Karpas-422 (cell line): ENCODE data around the gene RGS2. TPM values are rescaled to one million over a fixed set of nuclear protein-coding genes. Genes with fewer than 3 reads are reported as not detected.

Source experiments
- DNase-seq: peaks from one replicate; pipeline ENCODE4 v3.0.0-alpha.2; 2015
- H2AFZ ChIP-seq: fragments of 200-600 bp; sonication (generic); 2 replicates; pipeline ENCODE4 v1.6.1; 2014; ENCODE audit warnings: antibody characterized with exemption, low read length, mixed read lengths
- H3K27ac ChIP-seq: fragments of 200-600 bp; sonication (generic); 2 replicates; pipeline ENCODE4 v1.5.1; 2014; ENCODE audit warnings: mild to moderate bottlenecking, low read length, moderate library complexity
- H3K27me3 ChIP-seq: fragments of 200-600 bp; sonication (generic); 2 replicates; pipeline ENCODE4 v1.6.1; 2014; ENCODE audit warnings: low read length, mixed read lengths
- H3K36me3 ChIP-seq: fragments of 200-600 bp; sonication (generic); 2 replicates; pipeline ENCODE4 v1.6.1; 2014; ENCODE audit warnings: low read length, mixed read lengths; ENCODE audit not compliant: insufficient read depth
- H3K4me1 ChIP-seq: fragments of 200-600 bp; sonication (generic); 2 replicates; pipeline ENCODE4 v1.6.1; 2014; ENCODE audit warnings: mild to moderate bottlenecking, low read length, mixed read lengths
- H3K4me2 ChIP-seq: fragments of 200-600 bp; sonication (generic); 2 replicates; pipeline ENCODE4 v1.6.1; 2014; ENCODE audit warnings: low read length, low read depth, mild to moderate bottlenecking; ENCODE audit not compliant: poor library complexity, severe bottlenecking
- H3K4me3 ChIP-seq: fragments of 200-600 bp; sonication (generic); 2 replicates; pipeline ENCODE4 v1.5.1; 2014; ENCODE audit warnings: mild to moderate bottlenecking, antibody characterized with exemption, low read length, mixed read lengths
- H3K79me2 ChIP-seq: fragments of 200-600 bp; sonication (generic); 2 replicates; pipeline ENCODE4 v1.6.1; 2014; ENCODE audit warnings: mild to moderate bottlenecking, low read length, mixed read lengths
- H3K9ac ChIP-seq: fragments of 200-600 bp; sonication (generic); 2 replicates; pipeline ENCODE4 v1.6.0; 2014; ENCODE audit warnings: low read length
- H3K9me2 ChIP-seq: fragments of 200-600 bp; sonication (generic), shearing (Covaris generic); replicated peaks from 2 replicates; pipeline ENCODE4 v1.6.0; 2014; ENCODE audit warnings: mild to moderate bottlenecking, low read length, moderate library complexity; ENCODE audit not compliant: insufficient read depth
- H3K9me3 ChIP-seq: fragments of 300-700, 200-600 bp; sonication (generic); 2 replicates; pipeline ENCODE4 v1.6.1; 2014; ENCODE audit warnings: low read length, mixed read lengths
- H4K20me1 ChIP-seq: fragments of 200-600 bp; sonication (generic); 2 replicates; pipeline ENCODE4 v1.6.1; 2014; ENCODE audit warnings: mild to moderate bottlenecking, antibody characterized with exemption, low read length, low read depth; ENCODE audit not compliant: insufficient read depth
- total RNA-seq: library from RNA; depleted of rRNA; stranded (reverse); fragments of >200 nt; shearing (Covaris generic); gene quantifications from 2 replicates; pipeline ENCODE4 v1.2.3, GENCODE V29; 2014; ENCODE audit warnings: low replicate concordance

Gene RGS2
- total RNA-seq, 1 experiment from 2014 or later = 39.8 TPM

DNA sequence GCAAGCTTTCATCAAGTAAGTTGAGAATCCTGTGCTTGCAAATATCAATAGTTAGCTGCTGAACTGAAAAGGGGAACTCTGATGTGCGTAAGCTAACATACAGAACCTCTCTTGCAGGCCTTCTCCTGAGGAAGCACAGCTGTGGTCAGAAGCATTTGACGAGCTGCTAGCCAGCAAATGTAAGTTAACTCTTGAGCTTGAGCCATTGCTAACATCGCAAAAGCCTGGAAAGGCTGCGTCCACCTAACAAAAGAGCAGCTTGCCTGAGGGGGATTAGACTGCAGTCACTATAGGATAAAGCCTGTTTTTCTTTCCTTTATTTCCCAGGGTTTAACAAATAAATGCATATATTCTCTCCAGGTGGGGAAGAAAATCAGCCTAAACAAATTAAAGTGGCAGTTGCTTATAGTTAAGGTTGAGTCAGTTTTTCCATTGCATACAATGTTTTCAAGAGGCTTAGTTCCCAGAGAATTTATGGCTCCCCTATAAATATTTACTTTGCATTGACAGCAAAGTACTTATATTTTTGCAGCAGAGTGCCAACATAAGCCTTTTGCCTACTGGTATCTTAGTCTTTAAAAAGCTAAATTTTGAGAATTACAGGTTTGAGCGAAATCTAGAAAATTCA, 1.5 kb downstream of the RGS2 start:
- no peak overlapping the region; the same call in 1 of the 2 replicates for H3K9ac ChIP-seq
- H3K4me1 ChIP-seq = peaks cover 36% of the 10 kb centered on the region
- H3K9me2 ChIP-seq = no peaks in the 10 kb centered on the region
- H3K27me3 ChIP-seq = no peaks in the 10 kb centered on the region
- peaks cover 21% of the 10 kb centered on the region for H3K36me3 ChIP-seq
- H2AFZ ChIP-seq = no peak overlapping the region
- DNase-seq = peak; percentile 54
- no peak overlapping the region for H3K27ac ChIP-seq
- no peaks in the 10 kb centered on the region for H3K9me3 ChIP-seq
- peak overlapping the region; percentile 90 for H3K4me2 ChIP-seq
- H4K20me1 ChIP-seq = peaks cover 5% of the 10 kb centered on the region; the same call in 1 of the 2 replicates
- H3K4me3 ChIP-seq = peak overlapping the region; percentile 90; the same call in 1 of the 2 replicates
- H3K79me2 ChIP-seq = peaks cover 6% of the 10 kb centered on the region

GRCh38 chr1:192811006-192811405, 2.2 kb downstream of the RGS2 start:
- no peak overlapping the region for H3K9ac ChIP-seq
- H3K79me2 ChIP-seq = peaks cover 6% of the 10 kb centered on the region
- H2AFZ ChIP-seq = no peak overlapping the region
- peaks cover 5% of the 10 kb centered on the region; the same call in 1 of the 2 replicates for H4K20me1 ChIP-seq
- no peak for DNase-seq
- no peaks in the 10 kb centered on the region for H3K27me3 ChIP-seq
- H3K4me3 ChIP-seq = no peak overlapping the region
- no peaks in the 10 kb centered on the region for H3K9me2 ChIP-seq
- peaks cover 36% of the 10 kb centered on the region for H3K4me1 ChIP-seq
- peaks cover 21% of the 10 kb centered on the region for H3K36me3 ChIP-seq
- H3K9me3 ChIP-seq = no peaks in the 10 kb centered on the region
- no peak overlapping the region for H3K4me2 ChIP-seq
- no peak overlapping the region for H3K27ac ChIP-seq

GRCh38 chr1:192811594-192812239, 2.9 kb downstream of the RGS2 start:
- Histone ChIP-seq H2AFZ (no peak overlapping the region), H3K36me3 (peaks cover 21% of the 10 kb centered on the region), H3K9me2 (no peaks in the 10 kb centered on the region), H4K20me1 (peaks cover 5% of the 10 kb centered on the region; the same call in 1 of the 2 replicates), H3K4me1 (peaks cover 31% of the 10 kb centered on the region), H3K79me2 (peaks cover 6% of the 10 kb centered on the region), H3K9me3 (no peaks in the 10 kb centered on the region), H3K27ac (no peak overlapping the region), H3K9ac (no peak overlapping the region), H3K27me3 (no peaks in the 10 kb centered on the region), H3K4me2 (no peak overlapping the region), H3K4me3 (no peak overlapping the region)
- DNase-seq = no peak

GRCh38 chr1:192812420-192813209, 3.8 kb downstream of the RGS2 start:
- Histone ChIP-seq H3K9ac (no peak overlapping the region), H2AFZ (no peak overlapping the region), H3K27me3 (no peaks in the 10 kb centered on the region), H3K27ac (no peak overlapping the region), H3K4me1 (peaks cover 22% of the 10 kb centered on the region), H3K79me2 (peaks cover 6% of the 10 kb centered on the region), H3K4me2 (no peak overlapping the region), H3K9me3 (no peaks in the 10 kb centered on the region), H3K36me3 (peaks cover 21% of the 10 kb centered on the region), H3K4me3 (no peak overlapping the region), H4K20me1 (peaks cover 5% of the 10 kb centered on the region; the same call in 1 of the 2 replicates), H3K9me2 (no peaks in the 10 kb centered on the region)
- no peak for DNase-seq

DNA sequence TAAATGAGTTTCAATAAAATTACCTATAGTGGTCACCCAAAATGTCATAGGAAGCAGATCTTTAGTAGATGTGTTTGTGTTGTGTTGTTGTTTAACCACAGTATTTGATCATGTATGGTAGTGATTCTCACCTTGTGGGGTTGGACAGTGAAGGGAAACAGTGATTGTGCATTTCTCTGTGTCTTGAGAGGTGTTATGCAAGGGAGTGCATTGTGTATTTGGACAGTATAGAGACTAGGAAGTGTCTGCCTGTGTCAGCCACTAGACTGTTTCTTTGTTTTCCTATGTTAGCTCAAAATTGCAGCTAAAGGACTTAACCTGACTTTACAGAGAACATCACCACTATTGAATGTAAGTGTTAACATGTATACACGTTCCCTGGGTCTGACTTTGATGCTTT, 6.0 kb downstream of the RGS2 start:
- Histone ChIP-seq H3K36me3 (peaks cover 21% of the 10 kb centered on the region), H3K4me1 (peaks cover 8% of the 10 kb centered on the region), H3K27ac (no peak overlapping the region), H3K9me2 (no peaks in the 10 kb centered on the region), H3K4me2 (no peak overlapping the region), H3K27me3 (no peaks in the 10 kb centered on the region), H3K9me3 (no peaks in the 10 kb centered on the region), H4K20me1 (peaks cover under 1% of the 10 kb centered on the region; the same call in 1 of the 2 replicates), H3K4me3 (no peak overlapping the region), H3K9ac (no peak overlapping the region), H3K79me2 (peaks cover 1% of the 10 kb centered on the region; the same call in 1 of the 2 replicates), H2AFZ (no peak overlapping the region)
- DNase-seq = no peak

DNA sequence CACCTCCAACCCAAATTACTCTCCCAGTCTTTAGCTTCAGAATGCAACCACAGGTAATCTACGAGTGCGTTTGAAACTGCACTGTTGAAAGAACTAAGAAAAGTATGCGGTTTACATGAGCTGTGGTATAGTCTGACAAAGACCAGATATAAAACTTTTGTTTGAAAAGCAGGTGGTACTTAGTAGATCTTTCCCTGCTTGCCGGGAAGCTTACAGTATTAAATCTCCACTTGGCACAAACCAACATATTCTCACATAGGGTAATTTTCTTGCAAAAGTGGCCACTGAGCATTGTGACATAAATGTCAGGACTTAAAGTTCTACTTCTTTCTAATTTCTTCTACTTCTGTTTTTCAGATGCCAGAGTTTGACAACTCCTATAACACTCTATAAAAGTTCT, 8.4 kb downstream of the RGS2 start:
- Histone ChIP-seq H3K9me3 (no peaks in the 10 kb centered on the region), H3K27ac (no peak overlapping the region), H3K9me2 (no peaks in the 10 kb centered on the region), H4K20me1 (no peaks in the 10 kb centered on the region), H3K79me2 (no peaks in the 10 kb centered on the region), H3K4me3 (no peak overlapping the region), H3K27me3 (no peaks in the 10 kb centered on the region), H2AFZ (no peak overlapping the region), H3K9ac (no peak overlapping the region), H3K4me2 (no peak overlapping the region), H3K4me1 (no peaks in the 10 kb centered on the region), H3K36me3 (no peaks in the 10 kb centered on the region)
- DNase-seq = no peak

DNA sequence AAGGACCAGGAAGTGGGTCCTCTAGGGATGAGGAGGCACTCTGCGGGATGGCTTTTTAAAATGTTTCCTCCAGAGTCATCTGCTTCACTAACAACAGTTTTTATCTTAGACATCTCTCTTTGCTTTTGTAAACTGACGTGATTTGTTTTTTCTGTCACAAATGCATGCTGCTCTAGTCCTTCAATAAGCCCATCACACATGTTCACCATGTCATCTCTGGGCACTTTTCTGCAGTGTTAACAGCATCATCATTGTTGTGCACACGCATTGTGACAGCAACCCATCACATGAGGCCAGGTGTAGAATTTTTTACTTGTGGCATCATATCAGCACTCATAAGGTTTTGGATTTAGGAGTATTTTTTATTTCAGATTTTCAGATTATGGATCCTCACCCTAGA, 12.5 kb downstream of the RGS2 start:
- H3K4me1 ChIP-seq = no peaks in the 10 kb centered on the region
- H3K27me3 ChIP-seq = no peaks in the 10 kb centered on the region
- H3K9me2 ChIP-seq = no peaks in the 10 kb centered on the region
- DNase-seq = no peak
- H3K27ac ChIP-seq = no peak overlapping the region
- H3K79me2 ChIP-seq = no peaks in the 10 kb centered on the region
- no peaks in the 10 kb centered on the region for H3K9me3 ChIP-seq
- H3K4me3 ChIP-seq = no peak overlapping the region
- H4K20me1 ChIP-seq = no peaks in the 10 kb centered on the region
- no peaks in the 10 kb centered on the region for H3K36me3 ChIP-seq
- H3K9ac ChIP-seq = no peak overlapping the region
- H2AFZ ChIP-seq = no peak overlapping the region
- H3K4me2 ChIP-seq = no peak overlapping the region

- DNase-seq = no peak
- no peak overlapping the region for H2AFZ ChIP-seq
Observed at GRCh38 chr1:192824511-192824910, 15.7 kb downstream of the RGS2 start.

More at GRCh38 chr1:192824511-192824910, 15.7 kb downstream of the RGS2 start:
- no peak overlapping the region for H3K9ac ChIP-seq
- H3K4me1 ChIP-seq = no peaks in the 10 kb centered on the region
- no peaks in the 10 kb centered on the region for H3K36me3 ChIP-seq
- no peaks in the 10 kb centered on the region for H4K20me1 ChIP-seq
- H3K27me3 ChIP-seq = no peaks in the 10 kb centered on the region
- H3K9me3 ChIP-seq = no peaks in the 10 kb centered on the region
- H3K79me2 ChIP-seq = no peaks in the 10 kb centered on the region
- no peak overlapping the region for H3K4me2 ChIP-seq
- no peak overlapping the region for H3K27ac ChIP-seq
- H3K9me2 ChIP-seq = no peaks in the 10 kb centered on the region
- no peak overlapping the region for H3K4me3 ChIP-seq
